HG02884 (cell line): ENCODE measurements around the gene WNT4.

Experiments
- ATAC-seq: cut with Tn5 transposase; IDR thresholded peaks from one replicate; pipeline ENCODE4 v1.9.1; 2021; ENCODE audit warnings: mild to moderate bottlenecking, moderate library complexity; ENCODE audit not compliant: unreplicated experiment

The WNT4 gene

GRCh38 chr1:22089134-22089571 lies 53.7 kb downstream of the WNT4 start:
- ATAC-seq: no peak

GRCh38 chr1:22088331-22088730 lies 54.6 kb downstream of the WNT4 start:
- no peak for ATAC-seq

- no peak for ATAC-seq
Measured at GRCh38 chr1:22080191-22080590, 62.7 kb downstream of the WNT4 start.

GRCh38 chr1:22078133-22078532 lies 64.8 kb downstream of the WNT4 start:
- ATAC-seq: no peak

GRCh38 chr1:22077728-22078127 lies 65.2 kb downstream of the WNT4 start:
- ATAC-seq: no peak

GRCh38 chr1:22076346-22076745 lies 66.6 kb downstream of the WNT4 start:
- ATAC-seq: no peak

GRCh38 chr1:22075718-22076117 lies 67.2 kb downstream of the WNT4 start:
- no peak for ATAC-seq

GRCh38 chr1:22074803-22075202 lies 68.1 kb downstream of the WNT4 start:
- ATAC-seq: no peak

- ATAC-seq: no peak
Measured at GRCh38 chr1:22071511-22071910, 71.4 kb downstream of the WNT4 start.
